ENCODE results near the gene NR1I2.
A peak's percentile ranks its signal among the peaks of the same experiment; 100 is the strongest.

NR1I2 gene

GRCh38 chr3:119796785-119797184, 14.9 kb downstream of the NR1I2 start:
- Histone ChIP-seq H3K9ac (ENCODE audit: low read length) (no peak overlapping the region), H3K27me3 (ENCODE audit: control insufficient read depth, insufficient read depth, low read length) (no peaks in the 10 kb centered on the region), H3K9me3 (ENCODE audit: control insufficient read depth, insufficient read depth, low read depth, low read length) (no peaks in the 10 kb centered on the region), H3K4me3 (ENCODE audit: low read depth, low read length) (no peak overlapping the region), H3K4me1 (ENCODE audit: control insufficient read depth, insufficient read depth, low read length) (peaks cover 16% of the 10 kb centered on the region), H3K36me3 (ENCODE audit: control insufficient read depth, insufficient read depth, low read length) (no peaks in the 10 kb centered on the region), H3K27ac (ENCODE audit: low read depth, low read length) (no peak overlapping the region)

GRCh38 chr3:119800844-119801243, 18.9 kb downstream of the NR1I2 start:
- Histone ChIP-seq H3K4me1 (ENCODE audit: control insufficient read depth, insufficient read depth, low read length) (peaks cover 2% of the 10 kb centered on the region; the same call in 1 of the 2 replicates), H3K27ac (ENCODE audit: low read depth, low read length) (no peak overlapping the region), H3K27me3 (ENCODE audit: control insufficient read depth, insufficient read depth, low read length) (no peaks in the 10 kb centered on the region), H3K9ac (ENCODE audit: low read length) (no peak overlapping the region), H3K36me3 (ENCODE audit: control insufficient read depth, insufficient read depth, low read length) (no peaks in the 10 kb centered on the region), H3K9me3 (ENCODE audit: control insufficient read depth, insufficient read depth, low read depth, low read length) (no peaks in the 10 kb centered on the region), H3K4me3 (ENCODE audit: low read depth, low read length) (no peak overlapping the region)

GRCh38 chr3:119808244-119808643, 26.3 kb downstream of the NR1I2 start:
- peaks cover 3% of the 10 kb centered on the region; the same call in 1 of the 2 replicates for H3K4me1 ChIP-seq (ENCODE audit: control insufficient read depth, insufficient read depth, low read length)
- H3K9me3 ChIP-seq (ENCODE audit: control insufficient read depth, insufficient read depth, low read depth, low read length): no peaks in the 10 kb centered on the region
- H3K27ac ChIP-seq (ENCODE audit: low read depth, low read length): no peak overlapping the region
- H3K36me3 ChIP-seq (ENCODE audit: control insufficient read depth, insufficient read depth, low read length): no peaks in the 10 kb centered on the region
- no peaks in the 10 kb centered on the region for H3K27me3 ChIP-seq (ENCODE audit: control insufficient read depth, insufficient read depth, low read length)
- no peak overlapping the region for H3K9ac ChIP-seq (ENCODE audit: low read length)
- H3K4me3 ChIP-seq (ENCODE audit: low read depth, low read length): no peak overlapping the region

GRCh38 chr3:119808843-119809242, 26.9 kb downstream of the NR1I2 start:
- no peak overlapping the region for H3K4me3 ChIP-seq (ENCODE audit: low read depth, low read length)
- no peak overlapping the region for H3K27ac ChIP-seq (ENCODE audit: low read depth, low read length)
- no peaks in the 10 kb centered on the region for H3K27me3 ChIP-seq (ENCODE audit: control insufficient read depth, insufficient read depth, low read length)
- H3K4me1 ChIP-seq (ENCODE audit: control insufficient read depth, insufficient read depth, low read length): peaks cover 3% of the 10 kb centered on the region; the same call in 1 of the 2 replicates
- no peak overlapping the region for H3K9ac ChIP-seq (ENCODE audit: low read length)
- no peaks in the 10 kb centered on the region for H3K36me3 ChIP-seq (ENCODE audit: control insufficient read depth, insufficient read depth, low read length)
- H3K9me3 ChIP-seq (ENCODE audit: control insufficient read depth, insufficient read depth, low read depth, low read length): no peaks in the 10 kb centered on the region

- Histone ChIP-seq H3K9ac (ENCODE audit: low read length) (no peak overlapping the region), H3K4me3 (ENCODE audit: low read depth, low read length) (peak overlapping the region; percentile 48; the same call in 1 of the 2 replicates), H3K36me3 (ENCODE audit: control insufficient read depth, insufficient read depth, low read length) (no peaks in the 10 kb centered on the region), H3K27me3 (ENCODE audit: control insufficient read depth, insufficient read depth, low read length) (no peaks in the 10 kb centered on the region), H3K4me1 (ENCODE audit: control insufficient read depth, insufficient read depth, low read length) (peaks cover 3% of the 10 kb centered on the region; the same call in 1 of the 2 replicates), H3K9me3 (ENCODE audit: control insufficient read depth, insufficient read depth, low read depth, low read length) (no peaks in the 10 kb centered on the region), H3K27ac (ENCODE audit: low read depth, low read length) (no peak overlapping the region)
Observed at GRCh38 chr3:119809249-119810017, 27.5 kb downstream of the NR1I2 start.

- H3K4me3 ChIP-seq (ENCODE audit: low read depth, low read length): peak overlapping the region; percentile 48
Observed at GRCh38 chr3:119810018-119810435, 28.1 kb downstream of the NR1I2 start.

GRCh38 chr3:119812491-119813058, 30.7 kb downstream of the NR1I2 start:
- H3K27ac ChIP-seq (ENCODE audit: low read depth, low read length): no peak overlapping the region
- H3K4me3 ChIP-seq (ENCODE audit: low read depth, low read length): no peak overlapping the region
- no peak overlapping the region for H3K9ac ChIP-seq (ENCODE audit: low read length)
- no peaks in the 10 kb centered on the region for H3K27me3 ChIP-seq (ENCODE audit: control insufficient read depth, insufficient read depth, low read length)
- no peaks in the 10 kb centered on the region for H3K36me3 ChIP-seq (ENCODE audit: control insufficient read depth, insufficient read depth, low read length)
- peaks cover 3% of the 10 kb centered on the region; the same call in 1 of the 2 replicates for H3K4me1 ChIP-seq (ENCODE audit: control insufficient read depth, insufficient read depth, low read length)
- no peaks in the 10 kb centered on the region for H3K9me3 ChIP-seq (ENCODE audit: control insufficient read depth, insufficient read depth, low read depth, low read length)

More at GRCh38 chr3:119810018-119810435, 28.1 kb downstream of the NR1I2 start:
- Histone ChIP-seq H3K27ac (ENCODE audit: low read depth, low read length) (no peak overlapping the region), H3K27me3 (ENCODE audit: control insufficient read depth, insufficient read depth, low read length) (no peaks in the 10 kb centered on the region), H3K9ac (ENCODE audit: low read length) (no peak overlapping the region), H3K4me1 (ENCODE audit: control insufficient read depth, insufficient read depth, low read length) (peaks cover 3% of the 10 kb centered on the region; the same call in 1 of the 2 replicates), H3K36me3 (ENCODE audit: control insufficient read depth, insufficient read depth, low read length) (no peaks in the 10 kb centered on the region), H3K9me3 (ENCODE audit: control insufficient read depth, insufficient read depth, low read depth, low read length) (no peaks in the 10 kb centered on the region)

- Histone ChIP-seq H3K27ac (ENCODE audit: low read depth, low read length) (no peak overlapping the region), H3K9me3 (ENCODE audit: control insufficient read depth, insufficient read depth, low read depth, low read length) (no peaks in the 10 kb centered on the region), H3K4me3 (ENCODE audit: low read depth, low read length) (no peak overlapping the region), H3K4me1 (ENCODE audit: control insufficient read depth, insufficient read depth, low read length) (no peaks in the 10 kb centered on the region), H3K9ac (ENCODE audit: low read length) (no peak overlapping the region), H3K36me3 (ENCODE audit: control insufficient read depth, insufficient read depth, low read length) (no peaks in the 10 kb centered on the region), H3K27me3 (ENCODE audit: control insufficient read depth, insufficient read depth, low read length) (no peaks in the 10 kb centered on the region)
Observed at GRCh38 chr3:119815716-119816115, 33.8 kb downstream of the NR1I2 start.

- Histone ChIP-seq H3K36me3 (ENCODE audit: control insufficient read depth, insufficient read depth, low read length) (no peaks in the 10 kb centered on the region), H3K27me3 (ENCODE audit: control insufficient read depth, insufficient read depth, low read length) (no peaks in the 10 kb centered on the region), H3K27ac (ENCODE audit: low read depth, low read length) (no peak overlapping the region), H3K9me3 (ENCODE audit: control insufficient read depth, insufficient read depth, low read depth, low read length) (no peaks in the 10 kb centered on the region), H3K9ac (ENCODE audit: low read length) (no peak overlapping the region), H3K4me3 (ENCODE audit: low read depth, low read length) (no peak overlapping the region), H3K4me1 (ENCODE audit: control insufficient read depth, insufficient read depth, low read length) (no peaks in the 10 kb centered on the region)
Observed at GRCh38 chr3:119817071-119817470, 35.2 kb downstream of the NR1I2 start.

GRCh38 chr3:119817583-119818363, 35.9 kb downstream of the NR1I2 start:
- H3K4me1 ChIP-seq (ENCODE audit: control insufficient read depth, insufficient read depth, low read length): no peaks in the 10 kb centered on the region
- H3K4me3 ChIP-seq (ENCODE audit: low read depth, low read length): no peak overlapping the region
- H3K36me3 ChIP-seq (ENCODE audit: control insufficient read depth, insufficient read depth, low read length): no peaks in the 10 kb centered on the region
- H3K9me3 ChIP-seq (ENCODE audit: control insufficient read depth, insufficient read depth, low read depth, low read length): no peaks in the 10 kb centered on the region
- H3K27me3 ChIP-seq (ENCODE audit: control insufficient read depth, insufficient read depth, low read length): no peaks in the 10 kb centered on the region
- no peak overlapping the region for H3K9ac ChIP-seq (ENCODE audit: low read length)
- no peak overlapping the region for H3K27ac ChIP-seq (ENCODE audit: low read depth, low read length)

- H3K9ac ChIP-seq (ENCODE audit: low read length): no peak overlapping the region
- H3K9me3 ChIP-seq (ENCODE audit: control insufficient read depth, insufficient read depth, low read depth, low read length): no peaks in the 10 kb centered on the region
- no peaks in the 10 kb centered on the region for H3K27me3 ChIP-seq (ENCODE audit: control insufficient read depth, insufficient read depth, low read length)
- no peaks in the 10 kb centered on the region for H3K36me3 ChIP-seq (ENCODE audit: control insufficient read depth, insufficient read depth, low read length)
- H3K4me1 ChIP-seq (ENCODE audit: control insufficient read depth, insufficient read depth, low read length): no peaks in the 10 kb centered on the region
- no peak overlapping the region for H3K27ac ChIP-seq (ENCODE audit: low read depth, low read length)
- H3K4me3 ChIP-seq (ENCODE audit: low read depth, low read length): no peak overlapping the region
Observed at GRCh38 chr3:119818937-119819336, 37.0 kb downstream of the NR1I2 start.

All from HUES6 (cell line).